Esophagus squamous epithelium (tissue), 4 donors: ENCODE results near the gene TNFSF10.

Experiments
- CTCF ChIP-seq, 6 experiments: fragments of 450-650 bp in 4 of 6; fragments of 200-600 bp in 2 of 6; sonication (generic) in 2 of 6; IDR thresholded peaks; one replicate each; pipeline ENCODE4 v1.5.1; 2016 to 2019; ENCODE audit warnings: antibody characterized with exemption in 6 of 6, mild to moderate bottlenecking in 4 of 6, moderate library complexity in 4 of 6
- POLR2A ChIP-seq, 4 donors: fragments of 450-650 bp; IDR thresholded peaks; one replicate each; pipeline ENCODE4 v1.6.1; 2017; ENCODE audit warnings: antibody characterized with exemption in 4 of 4, mild to moderate bottlenecking in 4 of 4, moderate library complexity in 3 of 4

DNA sequence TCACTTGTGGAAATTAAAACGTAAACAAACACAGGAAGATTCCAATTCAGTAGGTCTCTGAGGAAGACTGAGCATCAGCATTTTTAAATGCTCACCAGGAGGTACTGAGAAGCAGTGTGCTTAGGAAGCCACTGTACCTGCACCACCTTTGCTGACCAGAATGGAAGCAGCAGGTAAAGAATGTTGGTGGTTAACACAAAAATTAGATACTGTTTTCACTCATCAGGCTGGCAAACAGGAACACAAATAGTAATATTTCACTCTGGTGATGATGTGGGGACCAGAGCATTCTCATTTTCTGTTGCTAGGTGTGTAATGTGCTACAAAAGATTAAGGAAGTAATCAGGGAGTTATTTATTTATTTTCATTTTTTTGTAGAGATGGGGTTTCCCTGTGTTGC, 45.1 kb downstream of the TNFSF10 start:
- TF ChIP-seq CTCF (IDR thresholded peaks at IDR 0.05) (no peak), POLR2A (IDR thresholded peaks at IDR 0.05) (no peak)
